GM21423 (cell line): ENCODE results near the gene SUGP1.
"Not testable (repeated sequence)": the region's sequence is repeated elsewhere in the genome, so short reads cannot be mapped to it uniquely, and the experiment has no call there.

ENCODE experiments used
- ATAC-seq: cut with Tn5 transposase; IDR thresholded peaks from one replicate; pipeline ENCODE4 v1.9.1; 2021; ENCODE audit warnings: mild to moderate bottlenecking, moderate library complexity; ENCODE audit not compliant: unreplicated experiment

The SUGP1 gene

GRCh38 chr19:19320361-19321140, at the start of gene SUGP1, which contains the start of gene MAU2:
Gene SUGP1 (minus strand): TSS chr19:19320509. CDS start chr19:19320496, 13 bp downstream.
Gene MAU2 (plus strand): TSS chr19:19320829. CDS start chr19:19320860, 31 bp downstream.
- peak; percentile 92 for ATAC-seq

- ATAC-seq: no peak
Measured at GRCh38 chr19:19368087-19368486, 47.8 kb upstream of the SUGP1 start.

GRCh38 chr19:19366434-19367396, 46.4 kb upstream of the SUGP1 start:
- peak; percentile 65 for ATAC-seq

- ATAC-seq: no peak
Measured at GRCh38 chr19:19362075-19362474, 41.8 kb upstream of the SUGP1 start.

GRCh38 chr19:19361075-19361594, 40.8 kb upstream of the SUGP1 start:
- ATAC-seq: peak; percentile 58

- no peak for ATAC-seq
Measured at GRCh38 chr19:19356901-19357566, 36.7 kb upstream of the SUGP1 start.

GRCh38 chr19:19356500-19356899, 36.2 kb upstream of the SUGP1 start:
- ATAC-seq: no peak

- no peak for ATAC-seq
Measured at GRCh38 chr19:19355606-19356139, 35.4 kb upstream of the SUGP1 start.

GRCh38 chr19:19354932-19355331, 34.6 kb upstream of the SUGP1 start:
- no peak for ATAC-seq

- ATAC-seq: no peak
Measured at GRCh38 chr19:19354007-19354406, 33.7 kb upstream of the SUGP1 start.

GRCh38 chr19:19352823-19353222, 32.5 kb upstream of the SUGP1 start:
- no peak for ATAC-seq

GRCh38 chr19:19350756-19351155, 30.4 kb upstream of the SUGP1 start:
- not testable (repeated sequence) for ATAC-seq

GRCh38 chr19:19349365-19349764, 29.1 kb upstream of the SUGP1 start:
- no peak for ATAC-seq

- no peak for ATAC-seq
Measured at GRCh38 chr19:19348266-19348665, 28.0 kb upstream of the SUGP1 start.

GRCh38 chr19:19347401-19348110, 27.2 kb upstream of the SUGP1 start:
- no peak for ATAC-seq

GRCh38 chr19:19345970-19346369, 25.7 kb upstream of the SUGP1 start:
- no peak for ATAC-seq

GRCh38 chr19:19345232-19345631, 24.9 kb upstream of the SUGP1 start:
- no peak for ATAC-seq

GRCh38 chr19:19343762-19344161, 23.5 kb upstream of the SUGP1 start:
- no peak for ATAC-seq

- ATAC-seq: no peak
Measured at GRCh38 chr19:19343016-19343362, 22.7 kb upstream of the SUGP1 start.
